ENCODE results near the gene LINS1.

The LINS1 gene

DNA sequence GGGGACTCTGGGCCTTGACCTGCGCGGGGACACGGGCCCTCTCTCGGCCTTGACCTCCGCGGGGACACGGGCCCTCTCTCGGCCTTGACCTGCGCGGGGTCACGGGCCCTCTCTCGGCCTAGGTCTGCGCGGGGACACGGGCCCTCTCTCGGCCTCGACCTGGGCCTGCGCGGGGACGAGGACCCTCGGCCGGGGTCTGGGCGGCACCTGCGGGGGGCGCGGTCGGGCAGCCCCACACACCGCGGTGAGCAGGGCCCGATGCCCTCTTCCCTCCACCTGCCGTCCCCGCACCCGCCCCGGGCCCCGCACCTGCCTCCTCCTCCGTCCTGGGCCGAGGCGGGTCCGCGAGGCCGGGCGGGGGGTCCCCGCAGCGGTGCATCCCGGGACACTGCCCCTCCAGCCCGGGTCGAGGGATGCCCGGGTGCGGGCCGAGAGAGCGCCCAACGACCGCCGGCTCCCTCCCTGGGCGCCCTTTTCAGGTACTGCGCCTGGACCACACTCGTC is 57.6 kb downstream of the LINS1 start:
- TF ChIP-seq FOXP2 (optimal IDR thresholded peaks at IDR 0.05; ENCODE audit: borderline replicate concordance, extremely low read depth, extremely low read length, insufficient read depth) (no peak), POLR2AphosphoS5 (IDR thresholded peaks at IDR 0.05; ENCODE audit: low read depth, low read length) (no peak), SIN3A (IDR thresholded peaks at IDR 0.05; ENCODE audit: borderline replicate concordance, insufficient read depth, low read length) (no peak), TAF1 (IDR thresholded peaks at IDR 0.05; ENCODE audit: borderline replicate concordance, insufficient read depth, low read length) (no peak), REST (IDR thresholded peaks at IDR 0.05; ENCODE audit: insufficient read depth in 1 of 2, low read depth in 2 of 2, low read length in 2 of 2) (no peak)

GRCh38 chr15:100542290-100542689 is 59.7 kb downstream of the LINS1 start:
- TF ChIP-seq REST (IDR thresholded peaks at IDR 0.05; ENCODE audit: insufficient read depth in 1 of 2, low read depth in 2 of 2, low read length in 2 of 2) = no peak
- TF ChIP-seq SIN3A (IDR thresholded peaks at IDR 0.05; ENCODE audit: borderline replicate concordance, insufficient read depth, low read length) = no peak
- no peak for TF ChIP-seq FOXP2 (optimal IDR thresholded peaks at IDR 0.05; ENCODE audit: borderline replicate concordance, extremely low read depth, extremely low read length, insufficient read depth)
- TF ChIP-seq POLR2AphosphoS5 (IDR thresholded peaks at IDR 0.05; ENCODE audit: low read depth, low read length) = no peak
- TF ChIP-seq TAF1 (IDR thresholded peaks at IDR 0.05; ENCODE audit: borderline replicate concordance, insufficient read depth, low read length) = no peak

GRCh38 chr15:100537331-100537730 is 64.7 kb downstream of the LINS1 start:
- no peak for TF ChIP-seq FOXP2 (optimal IDR thresholded peaks at IDR 0.05; ENCODE audit: borderline replicate concordance, extremely low read depth, extremely low read length, insufficient read depth)
- TF ChIP-seq TAF1 (IDR thresholded peaks at IDR 0.05; ENCODE audit: borderline replicate concordance, insufficient read depth, low read length) = no peak
- no peak for TF ChIP-seq SIN3A (IDR thresholded peaks at IDR 0.05; ENCODE audit: borderline replicate concordance, insufficient read depth, low read length)
- TF ChIP-seq REST (IDR thresholded peaks at IDR 0.05; ENCODE audit: insufficient read depth in 1 of 2, low read depth in 2 of 2, low read length in 2 of 2) = no peak
- no peak for TF ChIP-seq POLR2AphosphoS5 (IDR thresholded peaks at IDR 0.05; ENCODE audit: low read depth, low read length)

GRCh38 chr15:100536733-100537132 is 65.3 kb downstream of the LINS1 start:
- TF ChIP-seq FOXP2 (optimal IDR thresholded peaks at IDR 0.05; ENCODE audit: borderline replicate concordance, extremely low read depth, extremely low read length, insufficient read depth) = no peak
- TF ChIP-seq TAF1 (IDR thresholded peaks at IDR 0.05; ENCODE audit: borderline replicate concordance, insufficient read depth, low read length) = no peak
- TF ChIP-seq SIN3A (IDR thresholded peaks at IDR 0.05; ENCODE audit: borderline replicate concordance, insufficient read depth, low read length) = no peak
- TF ChIP-seq POLR2AphosphoS5 (IDR thresholded peaks at IDR 0.05; ENCODE audit: low read depth, low read length) = no peak
- TF ChIP-seq REST (IDR thresholded peaks at IDR 0.05; ENCODE audit: insufficient read depth in 1 of 2, low read depth in 2 of 2, low read length in 2 of 2) = no peak

- TF ChIP-seq REST (IDR thresholded peaks at IDR 0.05; ENCODE audit: insufficient read depth in 1 of 2, low read depth in 2 of 2, low read length in 2 of 2) (no peak), FOXP2 (optimal IDR thresholded peaks at IDR 0.05; ENCODE audit: borderline replicate concordance, extremely low read depth, extremely low read length, insufficient read depth) (no peak)
Measured at GRCh38 chr15:100533886-100534285, 68.1 kb downstream of the LINS1 start.

Measured in PFSK-1 (cell line).